Measurements from ENCODE around the gene ENTPD5.

DNA sequence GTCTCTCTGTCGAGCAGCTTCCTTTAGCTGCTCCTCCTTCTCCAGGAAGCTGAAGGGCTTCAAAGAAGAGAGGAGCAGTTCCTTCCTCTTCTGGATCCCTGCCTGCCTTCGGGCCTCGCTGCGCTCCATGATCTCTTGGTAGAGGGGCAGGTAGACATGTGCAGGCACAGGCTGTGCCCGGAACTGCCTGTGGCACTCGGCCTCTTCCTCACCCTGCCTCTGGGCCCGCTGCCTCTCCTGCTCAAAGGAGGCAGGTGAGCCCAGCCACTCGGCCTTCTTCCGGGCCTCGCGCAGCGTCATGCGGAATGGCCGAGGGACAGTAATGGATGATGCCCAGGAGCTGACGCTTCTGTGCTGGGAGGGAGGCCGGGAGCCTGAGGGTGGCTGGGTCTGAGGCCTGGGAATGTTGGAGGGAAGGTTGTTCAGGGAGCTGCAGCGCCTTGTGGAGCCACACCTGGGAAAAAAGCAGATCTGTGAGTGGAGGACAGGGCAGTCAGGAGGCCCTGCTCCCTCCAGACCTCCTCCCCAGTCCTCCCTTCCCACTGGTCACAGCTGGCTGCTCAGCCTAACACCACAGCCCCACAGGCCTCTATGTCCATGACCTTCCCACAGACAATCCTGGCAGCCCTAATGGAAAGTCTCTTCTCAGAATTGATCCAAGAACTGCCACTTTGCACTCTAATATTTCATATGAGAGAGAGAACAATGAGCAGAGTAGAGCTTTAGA is 74.5 kb downstream of the ENTPD5 start:
- no peak for TF ChIP-seq ATF2 (CRISPR knock-in tag; IDR thresholded peaks at IDR 0.05; ENCODE audit: borderline replicate concordance, low read depth)
- TF ChIP-seq, protein P1, sequence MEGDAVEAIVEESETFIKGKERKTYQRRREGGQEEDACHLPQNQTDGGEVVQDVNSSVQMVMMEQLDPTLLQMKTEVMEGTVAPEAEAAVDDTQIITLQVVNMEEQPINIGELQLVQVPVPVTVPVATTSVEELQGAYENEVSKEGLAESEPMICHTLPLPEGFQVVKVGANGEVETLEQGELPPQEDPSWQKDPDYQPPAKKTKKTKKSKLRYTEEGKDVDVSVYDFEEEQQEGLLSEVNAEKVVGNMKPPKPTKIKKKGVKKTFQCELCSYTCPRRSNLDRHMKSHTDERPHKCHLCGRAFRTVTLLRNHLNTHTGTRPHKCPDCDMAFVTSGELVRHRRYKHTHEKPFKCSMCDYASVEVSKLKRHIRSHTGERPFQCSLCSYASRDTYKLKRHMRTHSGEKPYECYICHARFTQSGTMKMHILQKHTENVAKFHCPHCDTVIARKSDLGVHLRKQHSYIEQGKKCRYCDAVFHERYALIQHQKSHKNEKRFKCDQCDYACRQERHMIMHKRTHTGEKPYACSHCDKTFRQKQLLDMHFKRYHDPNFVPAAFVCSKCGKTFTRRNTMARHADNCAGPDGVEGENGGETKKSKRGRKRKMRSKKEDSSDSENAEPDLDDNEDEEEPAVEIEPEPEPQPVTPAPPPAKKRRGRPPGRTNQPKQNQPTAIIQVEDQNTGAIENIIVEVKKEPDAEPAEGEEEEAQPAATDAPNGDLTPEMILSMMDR (IDR thresholded peaks at IDR 0.05): no peak
- no peak for TF ChIP-seq ZNF423 (CRISPR knock-in tag; IDR thresholded peaks at IDR 0.05)
- no peak for TF ChIP-seq SP1 (CRISPR knock-in tag; conservative IDR thresholded peaks at IDR 0.05)
- TF ChIP-seq USF2 (CRISPR knock-in tag; IDR thresholded peaks at IDR 0.05): no peak
- TF ChIP-seq ZSCAN18 (CRISPR knock-in tag; IDR thresholded peaks at IDR 0.05): no peak
- TF ChIP-seq JUN (CRISPR knock-in tag; IDR thresholded peaks at IDR 0.05): no peak

All from WTC11 (cell line).